Right atrium auricular region (tissue), 2 donors: ENCODE measurements around the gene FHIT. TPM values are rescaled to one million over a fixed set of nuclear protein-coding genes. Genes with fewer than 3 reads are reported as not detected.

ENCODE experiments used
- DNase-seq: peaks from one replicate; pipeline ENCODE4 v3.0.0-alpha.2; 2019; ENCODE audit warnings: low spot score
- H3K27ac ChIP-seq, 2 donors: fragments of 200-600 bp; sonication (generic); 1 replicate in 1 of 2; 2 replicates in 1 of 2; pipeline ENCODE4 v1.5.1; 2016 to 2019
- H3K27me3 ChIP-seq, 2 donors: fragments of 200-600 bp; sonication (generic); one replicate each; pipeline versions ENCODE4 v1.5.1 to v1.6.0; 2017 to 2019
- H3K36me3 ChIP-seq: fragments of 200-600 bp; sonication (generic); one replicate; pipeline ENCODE4 v1.5.1; 2016
- H3K4me1 ChIP-seq, 2 donors: fragments of 200-600 bp; sonication (generic); one replicate each; pipeline versions ENCODE4 v1.5.1 to v1.6.0; 2017 to 2019
- H3K4me3 ChIP-seq, 2 donors: fragments of 200-600 bp; sonication (generic); 1 replicate in 1 of 2; 2 replicates in 1 of 2; pipeline ENCODE4 v1.5.1; 2017 to 2019; ENCODE audit warnings: mild to moderate bottlenecking in 1 of 2, moderate library complexity in 1 of 2
- H3K9me3 ChIP-seq, 2 donors: fragments of 200-600 bp; sonication (generic); one replicate each; pipeline ENCODE4 v1.5.1; 2019
- CTCF ChIP-seq, 2 donors: fragments of 200-600 bp; sonication (generic); IDR thresholded peaks; one replicate each; pipeline ENCODE4 v1.5.1; 2019; ENCODE audit warnings: antibody characterized with exemption in 2 of 2
- total RNA-seq, 2 donors: library from RNA; depleted of rRNA; stranded (reverse); fragments of >200 nt; gene quantifications; one replicate each; pipeline ENCODE4 v1.1.0, GENCODE V29; 2016

Gene FHIT
- total RNA-seq, 2 donors from 2014 or later: 10.4 to 11.0 TPM

GRCh38 chr3:61288446-61288845 lies 37.2 kb upstream of the FHIT start:
- Histone ChIP-seq H3K27ac (no peak overlapping the region), H3K4me1 (no peaks in the 10 kb centered on the region), H3K27me3 (no peaks in the 10 kb centered on the region), H3K4me3 (no peak overlapping the region), H3K9me3 (no peaks in the 10 kb centered on the region), H3K36me3 (no peaks in the 10 kb centered on the region)
- no peak for DNase-seq
- TF ChIP-seq CTCF (IDR thresholded peaks at IDR 0.05): no peak

- no peak overlapping the region for H3K4me3 ChIP-seq
- H3K27ac ChIP-seq: no peak overlapping the region
- H3K4me1 ChIP-seq: no peaks in the 10 kb centered on the region
- no peaks in the 10 kb centered on the region for H3K9me3 ChIP-seq
- H3K27me3 ChIP-seq: no peaks in the 10 kb centered on the region
- TF ChIP-seq CTCF (IDR thresholded peaks at IDR 0.05): no peak
- no peaks in the 10 kb centered on the region for H3K36me3 ChIP-seq
- no peak for DNase-seq
Observed at GRCh38 chr3:61283876-61284275, 32.6 kb upstream of the FHIT start.

- H3K9me3 ChIP-seq: no peaks in the 10 kb centered on the region
- H3K27ac ChIP-seq: no peak overlapping the region
- no peak for DNase-seq
- TF ChIP-seq CTCF (IDR thresholded peaks at IDR 0.05): no peak
- no peaks in the 10 kb centered on the region for H3K36me3 ChIP-seq
- H3K27me3 ChIP-seq: no peaks in the 10 kb centered on the region
- H3K4me3 ChIP-seq: no peak overlapping the region
- H3K4me1 ChIP-seq: no peaks in the 10 kb centered on the region
Observed at GRCh38 chr3:61278713-61279112, 27.5 kb upstream of the FHIT start.

GRCh38 chr3:61277411-61277810 lies 26.2 kb upstream of the FHIT start:
- no peak overlapping the region for H3K27ac ChIP-seq
- no peak for DNase-seq
- H3K9me3 ChIP-seq: no peaks in the 10 kb centered on the region
- no peak overlapping the region for H3K4me3 ChIP-seq
- H3K4me1 ChIP-seq: no peaks in the 10 kb centered on the region
- no peak for TF ChIP-seq CTCF (IDR thresholded peaks at IDR 0.05)
- no peaks in the 10 kb centered on the region for H3K27me3 ChIP-seq
- no peaks in the 10 kb centered on the region for H3K36me3 ChIP-seq

GRCh38 chr3:61269435-61269834 lies 18.2 kb upstream of the FHIT start:
- DNase-seq: no peak
- Histone ChIP-seq H3K4me1 (no peaks in the 10 kb centered on the region), H3K9me3 (no peaks in the 10 kb centered on the region), H3K27ac (no peak overlapping the region), H3K36me3 (no peaks in the 10 kb centered on the region), H3K4me3 (no peak overlapping the region), H3K27me3 (no peaks in the 10 kb centered on the region)
- TF ChIP-seq CTCF (IDR thresholded peaks at IDR 0.05): no peak

- Histone ChIP-seq H3K27ac (no peak overlapping the region), H3K27me3 (no peaks in the 10 kb centered on the region), H3K9me3 (no peaks in the 10 kb centered on the region), H3K4me1 (no peaks in the 10 kb centered on the region), H3K4me3 (no peak overlapping the region), H3K36me3 (no peaks in the 10 kb centered on the region)
- no peak for TF ChIP-seq CTCF (IDR thresholded peaks at IDR 0.05)
- DNase-seq: no peak
Observed at GRCh38 chr3:61268644-61269043, 17.4 kb upstream of the FHIT start.
